Prostate gland (tissue), 2 donors: ENCODE data around the gene TRAK1.

Source experiments
- CTCF ChIP-seq, 4 experiments: fragments of 200-600 bp in 2 of 4; fragments of 450-650 bp in 2 of 4; sonication (generic) in 2 of 4; IDR thresholded peaks; 1 replicate in 3 of 4; 2 replicates in 1 of 4; pipeline ENCODE4 v1.5.1; 2016 to 2019; ENCODE audit warnings: antibody characterized with exemption in 4 of 4, mild to moderate bottlenecking in 2 of 4, moderate library complexity in 2 of 4
- POLR2A ChIP-seq: fragments of 450-650 bp; IDR thresholded peaks from one replicate; pipeline ENCODE4 v1.6.1; 2016; ENCODE audit warnings: antibody characterized with exemption, mild to moderate bottlenecking
- POLR2AphosphoS5 ChIP-seq: sonication (generic); formaldehyde crosslinking; IDR thresholded peaks from one replicate; pipeline ENCODE4 v1.6.1; 2017; ENCODE audit warnings: antibody characterized with exemption

GRCh38 chr3:42123824-42124658 is 32.9 kb downstream of the TRAK1 start:
- TF ChIP-seq POLR2A (no peak), POLR2AphosphoS5 (no peak), CTCF (IDR thresholded peaks at IDR 0.05) (no peak)
